ENCODE measurements around the gene RBM33. TPM values are rescaled to one million over a fixed set of nuclear protein-coding genes. Genes with fewer than 3 reads are reported as not detected.

RBM33 gene
- total RNA-seq, 1 experiment from 2014 or later, result 73.6 TPM

DNA sequence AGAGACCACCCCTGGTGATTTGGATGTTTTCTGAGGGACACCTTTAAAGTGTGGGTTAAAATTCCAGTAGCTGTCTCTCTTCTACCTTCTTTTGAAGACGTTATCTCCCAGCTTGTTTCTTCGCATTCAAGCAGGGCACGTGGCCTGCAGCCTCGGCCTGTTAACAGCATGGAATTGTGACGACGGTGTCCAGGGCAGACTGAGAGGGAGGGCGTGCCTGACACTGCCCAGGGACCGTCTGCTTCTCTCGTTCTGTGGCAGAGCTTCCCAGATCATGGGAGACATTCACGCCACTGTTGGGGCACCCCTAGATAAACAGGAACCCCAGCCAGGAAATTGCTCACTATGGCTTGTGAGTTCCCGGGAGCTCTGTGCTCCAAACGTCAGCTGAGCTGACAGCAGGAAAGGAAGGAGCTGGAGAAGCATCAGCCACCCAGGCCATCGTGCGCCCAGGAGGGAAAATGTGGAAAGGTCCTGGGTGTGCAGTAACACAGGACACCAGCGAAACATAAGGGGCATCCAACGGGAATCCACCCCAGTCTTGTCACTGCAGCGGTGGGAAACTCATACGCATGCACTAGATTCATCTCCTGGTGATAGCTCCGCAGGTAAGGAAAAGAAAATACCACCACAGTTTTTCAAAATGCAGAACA, 41.1 kb upstream of the RBM33 start:
- TF ChIP-seq, protein P1, sequence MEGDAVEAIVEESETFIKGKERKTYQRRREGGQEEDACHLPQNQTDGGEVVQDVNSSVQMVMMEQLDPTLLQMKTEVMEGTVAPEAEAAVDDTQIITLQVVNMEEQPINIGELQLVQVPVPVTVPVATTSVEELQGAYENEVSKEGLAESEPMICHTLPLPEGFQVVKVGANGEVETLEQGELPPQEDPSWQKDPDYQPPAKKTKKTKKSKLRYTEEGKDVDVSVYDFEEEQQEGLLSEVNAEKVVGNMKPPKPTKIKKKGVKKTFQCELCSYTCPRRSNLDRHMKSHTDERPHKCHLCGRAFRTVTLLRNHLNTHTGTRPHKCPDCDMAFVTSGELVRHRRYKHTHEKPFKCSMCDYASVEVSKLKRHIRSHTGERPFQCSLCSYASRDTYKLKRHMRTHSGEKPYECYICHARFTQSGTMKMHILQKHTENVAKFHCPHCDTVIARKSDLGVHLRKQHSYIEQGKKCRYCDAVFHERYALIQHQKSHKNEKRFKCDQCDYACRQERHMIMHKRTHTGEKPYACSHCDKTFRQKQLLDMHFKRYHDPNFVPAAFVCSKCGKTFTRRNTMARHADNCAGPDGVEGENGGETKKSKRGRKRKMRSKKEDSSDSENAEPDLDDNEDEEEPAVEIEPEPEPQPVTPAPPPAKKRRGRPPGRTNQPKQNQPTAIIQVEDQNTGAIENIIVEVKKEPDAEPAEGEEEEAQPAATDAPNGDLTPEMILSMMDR (conservative IDR thresholded peaks at IDR 0.05; ENCODE audit: low read depth, low read length), result no peak
- TF ChIP-seq EZH2 (IDR thresholded peaks at IDR 0.05; ENCODE audit: borderline replicate concordance, low read depth, low read length, poor library complexity, severe bottlenecking), result no peak
- H3K27me3 ChIP-seq (replicated peaks; ENCODE audit: insufficient read depth, low read depth, low read length, poor library complexity), result peaks cover 15% of the 10 kb centered on the region
- H3K9me3 ChIP-seq (ENCODE audit: low read depth, low read length, poor library complexity, severe bottlenecking), result no peaks in the 10 kb centered on the region
- no peaks in the 10 kb centered on the region for H3K4me1 ChIP-seq (ENCODE audit: insufficient read depth, low read length, poor library complexity, severe bottlenecking)
- intact Hi-C loops (cut with micrococcal nuclease; ENCODE audit: unreplicated experiment), result no loop called here
- CTCF ChIA-PET, result no interaction called here
- no peak overlapping the region for H3K27ac ChIP-seq (ENCODE audit: low read depth, low read length, poor library complexity, severe bottlenecking)
- DNase-seq (ENCODE audit: low spot score), result no peak
- no peaks in the 10 kb centered on the region for H3K36me3 ChIP-seq (ENCODE audit: insufficient read depth, low read length, poor library complexity, severe bottlenecking)
- no peak overlapping the region for H3K4me3 ChIP-seq (ENCODE audit: low read depth, low read length, poor library complexity, severe bottlenecking)
- no TSS peak for BruUV-seq (replicated peaks)
- POLR2A ChIA-PET (ENCODE audit: low non-redundant PET), result no interaction called here

DNA sequence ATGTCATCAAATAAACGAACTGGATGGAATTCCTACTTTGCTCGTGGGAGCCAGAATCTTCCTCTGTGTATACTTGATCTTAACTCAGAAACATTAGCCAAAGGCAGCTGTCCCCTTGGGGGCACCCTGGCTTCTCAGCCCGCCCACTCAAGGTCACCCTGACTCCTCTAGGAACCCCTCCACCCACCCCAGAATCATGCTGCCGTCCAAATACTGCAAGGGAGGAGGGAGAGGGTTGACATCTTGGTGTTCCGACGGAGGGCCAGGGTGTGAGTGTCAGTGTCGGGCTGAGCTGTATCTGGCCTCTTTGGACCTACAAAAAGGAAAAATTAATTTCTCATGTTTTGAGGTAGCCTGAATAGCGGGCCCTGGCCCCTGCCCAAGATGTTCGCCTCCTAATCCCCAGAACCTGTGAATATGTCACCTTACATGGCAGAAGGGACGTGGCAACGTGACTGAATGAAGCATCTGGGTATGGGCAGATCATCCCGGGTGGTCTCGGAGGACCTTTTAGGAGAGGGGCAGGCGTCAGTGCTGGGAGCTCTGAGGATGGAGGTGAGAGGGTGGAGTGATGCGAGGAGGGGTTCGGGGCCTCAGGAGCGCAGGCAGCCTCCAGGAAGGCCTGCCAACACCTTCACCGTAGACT, 40.5 kb upstream of the RBM33 start:
- CTCF ChIA-PET, result no interaction called here
- TF ChIP-seq, protein P1 (conservative IDR thresholded peaks at IDR 0.05; ENCODE audit: low read depth, low read length), result no peak
- no peak for TF ChIP-seq EZH2 (IDR thresholded peaks at IDR 0.05; ENCODE audit: borderline replicate concordance, low read depth, low read length, poor library complexity, severe bottlenecking)
- Histone ChIP-seq H3K36me3 (ENCODE audit: insufficient read depth, low read length, poor library complexity, severe bottlenecking) (no peaks in the 10 kb centered on the region), H3K9me3 (ENCODE audit: low read depth, low read length, poor library complexity, severe bottlenecking) (no peaks in the 10 kb centered on the region), H3K27me3 (replicated peaks; ENCODE audit: insufficient read depth, low read depth, low read length, poor library complexity) (peaks cover 15% of the 10 kb centered on the region), H3K4me3 (ENCODE audit: low read depth, low read length, poor library complexity, severe bottlenecking) (no peak overlapping the region), H3K4me1 (ENCODE audit: insufficient read depth, low read length, poor library complexity, severe bottlenecking) (no peaks in the 10 kb centered on the region), H3K27ac (ENCODE audit: low read depth, low read length, poor library complexity, severe bottlenecking) (no peak overlapping the region)
- POLR2A ChIA-PET (ENCODE audit: low non-redundant PET), result no interaction called here
- DNase-seq (ENCODE audit: low spot score), result no peak
- BruUV-seq (replicated peaks), result no TSS peak
- intact Hi-C loops (cut with micrococcal nuclease; ENCODE audit: unreplicated experiment), result no loop called here

DNA sequence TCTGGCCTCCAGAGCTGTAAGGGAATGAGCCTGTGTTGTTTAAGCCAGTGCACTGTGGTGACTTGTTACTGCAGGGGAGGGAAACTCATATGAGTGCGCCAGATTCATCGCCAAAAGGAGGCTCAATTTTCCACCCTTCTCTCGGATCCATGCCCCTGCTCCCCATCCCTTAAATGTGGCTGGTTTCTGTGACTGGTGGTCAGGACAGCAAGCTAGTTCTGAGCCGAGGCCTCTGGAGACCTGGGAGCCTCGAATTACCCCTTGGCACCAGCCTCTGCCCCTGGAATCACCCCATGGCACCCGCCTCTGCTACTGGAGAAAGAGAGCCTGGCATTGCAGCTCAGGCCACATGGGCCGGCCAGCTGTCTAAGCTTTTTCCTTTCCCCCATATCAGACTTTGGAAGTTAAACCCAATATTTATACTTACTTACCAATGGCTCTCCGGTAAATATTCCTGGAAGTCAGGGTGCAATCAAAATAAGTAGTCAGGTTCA, 39.9 kb upstream of the RBM33 start:
- Histone ChIP-seq H3K27me3 (replicated peaks; ENCODE audit: insufficient read depth, low read depth, low read length, poor library complexity) (peaks cover 11% of the 10 kb centered on the region), H3K36me3 (ENCODE audit: insufficient read depth, low read length, poor library complexity, severe bottlenecking) (no peaks in the 10 kb centered on the region), H3K4me3 (ENCODE audit: low read depth, low read length, poor library complexity, severe bottlenecking) (no peak overlapping the region), H3K4me1 (ENCODE audit: insufficient read depth, low read length, poor library complexity, severe bottlenecking) (no peaks in the 10 kb centered on the region), H3K9me3 (ENCODE audit: low read depth, low read length, poor library complexity, severe bottlenecking) (no peaks in the 10 kb centered on the region), H3K27ac (ENCODE audit: low read depth, low read length, poor library complexity, severe bottlenecking) (no peak overlapping the region)
- BruUV-seq (replicated peaks), result no TSS peak
- ChIA-PET POLR2A (ENCODE audit: low non-redundant PET) (no interaction called here), CTCF (no interaction called here)
- intact Hi-C loops (cut with micrococcal nuclease; ENCODE audit: unreplicated experiment), result no loop called here
- no peak for TF ChIP-seq EZH2 (IDR thresholded peaks at IDR 0.05; ENCODE audit: borderline replicate concordance, low read depth, low read length, poor library complexity, severe bottlenecking)
- TF ChIP-seq, protein P1 (conservative IDR thresholded peaks at IDR 0.05; ENCODE audit: low read depth, low read length), result no peak
- no peak for DNase-seq (ENCODE audit: low spot score)
